IPS-18c (cell line): ENCODE data around the gene RAG2.

Experiments
- H3K4me3 ChIP-seq: 2 replicates; pipeline ENCODE4 v1.7.0; 2013; ENCODE audit warnings: low read depth, mild to moderate bottlenecking, low read length, moderate library complexity; ENCODE audit not compliant: insufficient read depth
- H3K9me3 ChIP-seq: one replicate; pipeline ENCODE4 v1.6.1; 2013; ENCODE audit warnings: mild to moderate bottlenecking, low read length, moderate library complexity; ENCODE audit not compliant: control insufficient read depth, insufficient read depth

Gene RAG2

DNA sequence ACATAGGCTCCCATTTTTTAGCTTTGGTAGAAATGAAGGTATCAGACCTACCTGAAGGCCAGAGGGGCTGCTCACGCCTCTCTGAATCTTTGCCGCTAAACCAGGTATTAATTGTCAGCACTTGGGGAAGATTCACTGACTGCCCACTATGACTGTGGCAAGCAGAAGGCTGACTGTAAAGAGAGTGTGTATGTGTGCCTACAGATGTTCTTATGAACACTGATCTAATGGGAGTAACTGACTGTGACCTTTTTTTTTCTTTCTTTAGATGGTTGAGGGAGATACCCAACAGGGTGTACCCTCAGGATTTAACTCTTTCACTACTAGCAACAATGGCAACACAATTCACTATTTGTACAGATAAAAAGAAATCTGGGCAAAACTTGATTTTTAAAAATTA lies at the start of gene RAG2:
RAG2 (minus strand) TSS at position 186 of the 400 bp plus-strand sequence. CDS start 4,068 bp downstream, outside the sequence.
- H3K9me3 ChIP-seq = no peaks in the 10 kb centered on the region
- H3K4me3 ChIP-seq = no peak within 1 kb of the TSS

DNA sequence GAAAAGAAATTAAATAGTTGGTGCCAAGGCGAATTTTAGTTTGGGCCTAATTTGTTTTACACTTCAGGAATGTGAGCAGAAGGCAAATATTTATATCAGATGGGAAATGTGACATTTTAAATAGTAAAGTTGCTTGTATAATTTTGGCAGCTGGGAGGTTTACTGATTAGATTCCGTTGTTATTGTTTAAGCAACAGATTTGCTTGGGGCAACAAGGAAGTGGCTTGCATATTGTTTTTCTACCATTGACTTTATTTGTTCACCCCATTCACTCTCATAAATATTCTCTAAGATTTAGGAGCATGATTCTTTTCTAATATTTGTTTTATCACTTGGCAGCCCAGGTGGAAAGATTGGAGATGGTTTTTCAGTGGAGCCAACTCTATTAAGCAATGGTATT lies 40.5 kb upstream of the RAG2 start:
- Histone ChIP-seq H3K4me3 (no peak overlapping the region), H3K9me3 (no peaks in the 10 kb centered on the region)

DNA sequence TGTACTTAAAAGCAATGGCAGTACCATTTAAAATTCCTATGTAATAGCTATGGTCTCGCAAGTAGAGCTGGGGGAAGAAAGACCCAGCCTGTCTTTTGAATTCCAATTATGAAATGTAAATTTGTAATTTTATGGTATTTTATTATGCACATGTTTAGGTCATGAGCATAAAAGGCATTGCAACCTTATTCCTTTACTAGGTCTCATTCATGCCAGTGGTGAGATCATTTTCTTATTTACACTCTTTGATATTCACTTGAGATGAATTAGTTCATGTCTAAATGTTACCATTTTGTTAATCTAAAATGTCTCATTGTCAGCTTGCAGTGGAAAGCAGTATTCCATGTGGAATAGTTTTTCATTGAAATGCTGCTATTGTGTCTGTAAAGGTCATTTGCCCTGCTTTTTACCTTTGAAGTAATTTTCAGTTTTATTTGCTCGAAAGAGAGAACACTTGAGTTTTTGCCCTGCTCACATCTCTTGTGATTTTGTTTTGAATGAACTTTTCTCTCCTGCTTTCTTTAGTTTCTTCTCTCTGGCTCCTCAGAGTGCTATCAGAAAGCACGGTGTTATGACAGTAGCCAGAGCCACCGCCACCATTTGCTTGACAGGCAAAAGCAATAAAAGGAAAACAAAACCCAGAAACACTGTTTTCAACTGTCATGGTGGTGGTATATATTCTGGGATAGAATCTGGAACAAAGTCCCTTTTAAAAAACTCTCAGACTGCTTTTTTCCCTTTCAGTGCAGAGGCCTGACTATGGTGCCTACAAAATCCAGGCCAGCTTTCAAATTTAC lies 37.2 kb upstream of the RAG2 start:
- Histone ChIP-seq H3K4me3 (no peak overlapping the region), H3K9me3 (no peaks in the 10 kb centered on the region)

DNA sequence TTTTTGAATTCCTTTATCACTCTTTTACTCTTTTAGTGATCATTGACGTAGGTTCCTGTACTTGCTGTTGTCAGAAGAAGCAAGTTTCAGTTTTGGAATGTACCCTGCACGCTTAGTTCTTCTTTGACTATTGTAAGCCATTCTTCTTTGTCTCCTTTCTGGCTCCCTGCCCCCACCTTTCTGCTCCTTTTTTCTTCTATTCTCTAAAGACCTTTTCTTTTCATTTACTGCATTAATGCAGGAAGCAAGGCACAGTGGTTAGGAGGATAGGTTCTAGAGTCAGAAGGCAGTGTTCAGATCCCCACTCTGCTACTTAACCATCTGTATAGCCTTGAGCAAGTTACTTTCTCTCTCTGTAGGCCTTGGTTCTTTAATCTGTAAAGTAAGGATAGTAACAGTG lies 33.7 kb upstream of the RAG2 start:
- H3K4me3 ChIP-seq = no peak overlapping the region
- no peaks in the 10 kb centered on the region for H3K9me3 ChIP-seq

DNA sequence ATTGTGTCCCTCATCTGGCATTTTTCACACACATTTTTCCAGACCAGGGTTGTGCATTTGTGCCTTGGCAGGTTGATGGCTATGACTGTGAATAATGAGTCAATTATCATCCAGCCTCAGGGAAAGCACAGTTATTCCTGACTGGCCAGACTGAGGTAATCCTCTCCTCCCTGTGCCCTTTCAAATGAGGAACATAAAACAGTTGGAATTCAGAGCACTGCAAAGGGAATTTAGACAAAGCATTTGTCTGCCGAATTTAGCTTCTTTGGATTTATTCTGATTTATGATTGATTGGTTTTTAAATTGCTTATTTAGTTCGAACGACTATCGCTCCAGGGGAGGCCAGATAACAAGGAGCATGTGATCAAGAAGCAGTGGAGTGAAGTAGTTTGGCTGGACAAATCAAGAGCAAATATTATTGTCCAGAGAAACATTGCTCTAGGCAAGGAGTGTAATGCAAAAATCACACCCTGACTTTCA lies 30.8 kb upstream of the RAG2 start:
- Histone ChIP-seq H3K4me3 (no peak overlapping the region), H3K9me3 (no peaks in the 10 kb centered on the region)

DNA sequence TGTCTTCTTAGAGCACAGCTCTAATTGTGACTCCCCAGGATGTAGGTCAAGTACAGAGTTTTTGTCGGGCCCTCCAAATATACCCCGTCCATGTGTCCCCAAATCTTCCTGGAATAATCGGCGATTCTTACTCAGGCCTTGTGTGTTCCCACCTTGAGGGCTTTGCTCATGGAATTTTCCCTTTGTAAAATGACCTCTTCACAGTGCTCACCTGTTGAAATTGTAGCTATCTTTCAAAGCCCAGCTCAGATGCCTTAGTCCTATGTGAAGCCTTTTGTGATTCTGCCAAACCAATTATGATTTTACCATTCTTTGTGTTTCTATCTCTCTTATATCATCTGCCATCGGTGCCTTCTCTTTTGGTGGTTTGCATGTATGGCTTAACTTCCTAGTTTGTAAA lies 30.1 kb upstream of the RAG2 start:
- H3K9me3 ChIP-seq = no peaks in the 10 kb centered on the region
- no peak overlapping the region for H3K4me3 ChIP-seq

DNA sequence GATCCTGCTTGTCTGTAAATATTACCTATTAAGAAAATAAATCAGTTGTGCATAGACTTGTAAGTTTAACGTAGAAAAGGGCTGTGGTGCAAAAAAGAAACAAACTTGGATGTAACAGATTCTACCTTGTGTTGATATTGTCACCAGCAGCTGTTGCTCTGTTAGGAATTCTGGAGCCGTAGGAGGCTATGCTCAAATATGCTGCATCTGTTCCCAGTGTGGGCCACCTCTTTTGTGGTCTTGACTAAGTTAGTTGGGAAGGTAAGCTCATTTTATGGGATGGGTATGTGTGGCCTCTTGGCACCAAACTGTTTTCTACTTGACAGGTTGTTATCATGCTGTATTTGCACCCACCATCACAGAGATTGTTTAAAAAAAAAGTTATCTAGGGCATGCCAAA lies 29.4 kb upstream of the RAG2 start:
- Histone ChIP-seq H3K4me3 (no peak overlapping the region), H3K9me3 (no peaks in the 10 kb centered on the region)

DNA sequence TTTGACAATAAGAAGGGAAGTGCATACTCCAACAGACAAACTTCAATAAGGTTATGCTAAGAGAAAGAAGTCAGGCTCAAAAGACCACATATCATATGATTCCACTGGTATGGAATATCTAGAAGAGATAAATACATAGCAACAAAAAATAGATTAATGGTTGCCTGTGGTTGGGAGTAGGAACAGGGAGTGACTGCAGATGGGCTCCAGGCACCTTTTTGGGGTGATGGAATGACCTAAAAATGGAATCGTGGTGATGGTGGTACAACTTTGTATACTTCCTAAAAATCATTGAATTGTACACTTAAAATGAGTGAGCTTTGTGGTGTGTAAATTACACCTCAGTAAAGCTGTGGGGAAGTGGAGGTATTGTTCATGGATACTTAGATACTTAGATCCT lies 29.0 kb upstream of the RAG2 start:
- no peak overlapping the region for H3K4me3 ChIP-seq

DNA sequence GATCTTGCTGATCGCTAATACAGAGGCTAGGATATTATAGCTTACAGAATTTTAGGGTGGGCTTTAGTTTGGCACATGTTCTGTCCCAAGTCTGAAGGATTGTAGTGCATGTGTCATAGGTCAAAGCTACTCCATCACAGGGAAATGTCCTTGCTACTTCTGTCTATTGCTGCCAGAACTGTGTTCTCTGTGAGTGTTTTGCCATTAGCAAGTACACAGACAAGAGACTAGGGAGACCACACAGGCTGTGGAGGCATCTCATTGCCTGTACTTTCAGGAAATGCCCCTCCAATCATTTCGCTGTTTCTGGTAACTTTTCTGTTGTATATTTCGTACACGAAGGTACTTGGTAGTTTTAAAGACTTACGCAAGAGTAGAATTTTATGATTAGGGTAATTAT lies 25.5 kb upstream of the RAG2 start:
- H3K4me3 ChIP-seq = no peak overlapping the region
- no peaks in the 10 kb centered on the region for H3K9me3 ChIP-seq

More for the DNA sequence above, 29.0 kb upstream of the RAG2 start:
- H3K9me3 ChIP-seq = no peaks in the 10 kb centered on the region

DNA sequence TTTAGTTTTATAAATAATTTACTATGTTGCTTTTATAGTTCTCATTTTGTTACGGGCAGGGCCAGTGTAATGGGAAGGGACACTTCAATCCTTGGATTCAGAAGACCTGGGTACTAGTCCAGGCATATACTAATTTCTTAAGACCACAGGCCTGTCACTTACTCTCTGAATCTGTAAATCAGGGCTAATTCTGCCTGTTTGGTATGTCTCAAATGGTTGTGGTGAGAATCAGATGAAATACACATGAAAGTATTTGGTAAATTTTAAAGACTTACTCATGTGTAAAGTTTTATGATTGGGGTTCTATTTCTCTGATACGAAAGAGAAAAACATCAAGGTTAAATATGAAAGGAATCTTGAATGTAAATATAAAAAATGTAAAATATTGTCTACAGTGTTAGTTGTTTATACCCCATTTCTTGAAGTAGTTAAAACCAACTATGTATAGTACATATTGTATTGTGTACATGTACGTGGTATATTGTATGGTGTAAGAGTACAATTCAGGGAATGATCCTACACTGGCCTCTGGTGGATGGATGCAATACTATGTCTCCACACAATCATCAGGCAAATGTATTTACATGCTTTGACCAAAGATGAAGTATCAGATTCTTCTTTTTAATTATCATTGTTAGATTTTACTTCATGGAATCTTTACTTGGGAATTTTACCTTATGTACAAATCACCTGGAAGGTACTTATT lies 24.5 kb upstream of the RAG2 start:
- no peaks in the 10 kb centered on the region for H3K9me3 ChIP-seq
- H3K4me3 ChIP-seq = no peak overlapping the region

DNA sequence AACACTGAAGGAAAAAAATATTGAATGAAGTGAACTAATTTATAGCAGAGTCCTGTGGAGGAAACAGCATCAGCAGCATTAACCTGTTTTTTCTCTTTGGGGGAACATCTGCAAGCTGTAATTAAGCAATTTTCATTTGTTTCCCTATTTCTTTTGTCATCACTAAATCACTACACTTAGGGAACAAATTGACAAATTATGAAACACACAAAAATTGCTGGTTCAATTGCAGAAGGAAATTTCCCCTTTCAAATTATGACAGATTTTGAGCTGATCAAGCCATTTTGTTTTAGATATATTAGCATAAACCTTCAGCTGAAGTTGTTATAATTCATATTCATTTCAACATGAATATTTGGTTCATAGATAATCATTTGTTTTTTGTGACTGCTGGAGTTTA lies 22.2 kb upstream of the RAG2 start:
- Histone ChIP-seq H3K9me3 (no peaks in the 10 kb centered on the region), H3K4me3 (no peak overlapping the region)

DNA sequence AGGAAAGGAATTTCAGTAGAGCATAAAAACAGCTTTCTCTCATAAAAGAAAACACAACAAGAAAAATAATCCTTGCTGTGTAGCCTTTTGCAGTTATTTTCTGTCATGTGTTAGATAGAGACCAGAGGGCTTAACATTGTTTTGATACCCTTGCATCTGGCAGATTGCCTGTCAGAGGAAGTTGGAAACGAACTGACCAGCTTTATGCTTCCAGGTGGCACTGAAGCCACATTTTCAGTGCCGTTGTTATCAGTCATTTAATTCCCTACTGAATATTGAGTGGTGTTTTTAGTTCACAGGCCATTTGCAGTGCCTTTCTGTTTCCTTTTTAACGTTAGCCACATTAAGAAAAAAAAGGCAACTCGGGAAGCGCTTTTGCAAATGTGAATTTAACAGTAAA lies 21.5 kb upstream of the RAG2 start:
- no peaks in the 10 kb centered on the region for H3K9me3 ChIP-seq
- no peak overlapping the region for H3K4me3 ChIP-seq

DNA sequence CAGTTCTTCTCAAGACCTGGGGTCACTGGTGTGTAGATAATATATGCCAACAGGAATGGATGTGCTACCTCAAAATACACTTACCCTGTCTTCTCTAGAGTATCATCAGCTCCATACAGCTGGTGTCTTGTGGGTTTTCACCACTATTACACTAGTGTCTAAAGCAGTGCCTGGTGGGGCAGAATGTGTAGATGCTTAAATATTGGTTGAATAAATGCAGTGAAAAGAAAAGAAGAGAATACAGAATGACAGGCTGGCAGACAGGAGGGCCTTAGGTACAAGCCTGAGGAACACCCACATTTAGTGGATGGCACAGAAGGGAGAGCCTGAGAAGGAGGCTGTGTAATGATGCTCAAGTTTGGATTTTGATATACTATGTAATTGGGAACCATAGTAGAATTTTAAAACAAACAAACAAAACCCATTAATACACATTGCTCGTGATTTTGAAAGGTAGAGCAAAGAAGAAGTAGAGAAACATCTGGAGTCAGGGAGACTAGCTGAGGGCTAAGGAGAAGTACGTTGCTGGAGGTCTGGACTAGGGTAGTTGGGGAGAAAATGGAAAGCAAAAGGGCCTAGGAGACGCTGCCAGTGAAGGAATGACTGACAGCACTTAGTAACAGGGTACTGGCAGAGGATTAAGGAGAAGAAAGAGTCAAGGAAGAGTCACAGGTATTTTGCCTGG lies 20.5 kb upstream of the RAG2 start:
- Histone ChIP-seq H3K4me3 (no peak overlapping the region), H3K9me3 (no peaks in the 10 kb centered on the region)

DNA sequence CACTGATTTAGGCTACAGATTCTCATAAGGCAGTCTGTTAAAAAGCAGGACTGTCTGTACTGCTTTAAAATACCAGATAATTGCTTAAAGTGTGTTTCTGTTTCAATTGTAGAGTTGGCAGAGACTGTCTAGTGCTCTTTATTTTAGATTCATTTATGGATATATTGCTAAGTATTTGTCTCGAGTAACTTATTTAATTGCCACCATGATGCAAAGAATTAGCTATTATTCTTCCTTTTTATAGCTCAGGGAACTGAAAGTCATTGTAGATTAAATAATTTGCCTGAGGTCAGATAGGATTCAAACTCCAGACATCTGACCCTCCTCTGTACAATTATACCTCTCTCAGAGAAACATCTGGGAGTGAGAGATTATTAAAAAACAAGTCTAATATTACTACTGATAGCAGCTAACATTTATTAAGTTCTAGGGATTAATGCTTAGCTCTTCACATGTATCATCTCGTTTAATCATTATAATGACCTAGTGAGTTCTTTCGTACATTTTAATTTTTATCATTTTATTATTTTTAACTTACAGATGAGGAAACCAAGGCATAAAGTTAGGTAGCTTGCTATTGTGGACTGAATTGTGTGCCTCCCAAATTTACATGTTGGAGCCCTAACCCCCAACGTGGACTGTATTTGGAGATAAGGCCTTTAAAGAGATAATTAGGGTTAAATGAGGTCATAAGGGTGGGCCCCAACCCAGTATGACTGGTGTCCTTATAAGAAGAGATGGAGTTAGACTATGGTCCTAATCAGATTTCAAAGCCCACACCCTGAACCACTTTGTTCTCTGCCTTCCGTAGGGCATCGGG lies 19.7 kb upstream of the RAG2 start:
- Histone ChIP-seq H3K4me3 (no peak overlapping the region), H3K9me3 (no peaks in the 10 kb centered on the region)

DNA sequence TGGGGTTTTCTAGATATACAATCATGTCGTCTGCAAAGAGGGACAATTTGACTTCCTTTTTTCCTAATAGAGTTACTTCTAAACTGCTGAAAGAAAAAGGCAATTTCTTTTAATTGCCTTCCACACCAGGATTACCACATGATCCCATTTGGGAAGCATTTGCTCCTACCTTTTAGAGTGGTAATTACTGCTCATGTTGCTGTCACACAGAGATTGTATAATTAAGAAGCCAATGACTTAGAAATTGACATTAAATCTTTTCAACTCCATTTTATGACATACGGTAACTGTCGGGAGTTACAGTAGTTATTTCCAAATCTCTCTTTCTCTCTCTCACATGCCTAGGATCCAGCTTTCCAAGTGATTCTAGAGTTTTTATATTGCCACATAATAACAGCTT lies 17.8 kb upstream of the RAG2 start:
- Histone ChIP-seq H3K4me3 (no peak overlapping the region), H3K9me3 (no peaks in the 10 kb centered on the region)

DNA sequence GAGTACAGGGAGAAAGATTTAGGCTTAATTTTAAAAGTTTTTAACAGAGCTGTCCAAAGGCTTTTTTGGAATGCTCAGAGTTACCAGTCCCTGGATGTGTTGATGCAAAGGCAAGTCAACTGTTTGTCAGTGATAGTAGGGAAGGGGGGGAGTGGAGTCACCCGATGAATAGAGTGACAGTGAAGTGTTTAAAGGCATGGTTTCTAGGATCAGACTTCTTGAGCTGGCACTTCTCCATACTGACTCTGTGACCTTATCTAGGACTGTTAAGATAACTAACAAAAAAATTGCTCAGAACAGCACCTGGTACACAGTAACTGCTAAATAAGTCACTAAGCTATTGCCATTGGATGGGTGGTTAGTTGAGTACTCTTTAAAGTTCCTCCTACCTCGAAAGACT lies 11.3 kb upstream of the RAG2 start:
- H3K9me3 ChIP-seq = no peaks in the 10 kb centered on the region

DNA sequence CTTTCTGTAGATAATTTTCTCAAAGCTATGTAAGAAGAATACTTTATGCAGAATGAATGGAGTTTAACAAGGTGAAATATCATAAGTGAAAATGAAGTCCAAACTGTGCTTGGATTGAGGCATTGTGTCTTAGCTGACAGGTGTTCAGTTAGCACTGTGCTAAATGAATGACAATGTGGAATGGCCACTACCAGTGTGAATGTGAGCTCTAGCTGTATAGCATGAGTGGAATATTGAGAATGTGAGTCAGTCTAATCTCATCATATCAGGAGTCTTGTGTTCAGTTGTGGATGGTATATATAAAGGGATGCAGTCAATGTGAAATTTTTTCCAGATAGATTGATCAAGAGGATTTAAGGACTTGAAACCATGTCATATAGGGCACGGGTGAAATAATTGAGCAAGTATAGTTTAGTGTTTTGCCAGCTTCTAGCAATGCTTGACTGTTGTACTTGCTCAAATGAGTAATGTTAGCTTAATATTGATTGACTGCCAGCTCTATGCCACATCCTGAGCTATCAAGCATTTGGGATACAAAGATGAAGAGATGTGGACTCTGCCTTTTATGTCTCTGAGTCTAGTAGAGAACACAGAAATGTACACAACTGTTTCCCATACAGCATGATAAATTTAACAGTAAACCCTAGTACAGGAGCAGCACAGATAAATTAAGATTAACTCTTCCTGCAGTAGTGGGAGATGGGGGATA lies 10.6 kb upstream of the RAG2 start:
- no peaks in the 10 kb centered on the region for H3K9me3 ChIP-seq
- no peak overlapping the region for H3K4me3 ChIP-seq

More for the DNA sequence above, 11.3 kb upstream of the RAG2 start:
- H3K4me3 ChIP-seq = no peak overlapping the region
